Calu3 (cell line): ENCODE results near the gene GNB1L. TPM values are rescaled to one million over a fixed set of nuclear protein-coding genes. Genes with fewer than 3 reads are reported as not detected.

Experiments used
- BruUV-seq: library from RNA; stranded (reverse); fragments of 400-500 nt; replicated peaks from 2 replicates; lab custom pipeline; 2021; lab: Mats Ljungman, UMichigan
- CTCF ChIA-PET: fragments of 300-600 bp; sonication (Branson Sonifier 250); formaldehyde crosslinking; loops from one replicate; lab custom pipeline; 2022; ENCODE audit warnings: antibody characterized with exemption; lab: Charles Lee
- DNase-seq: peaks from one replicate; pipeline ENCODE4 v3.0.0; 2022
- H3K27ac Mint-ChIP-seq: one replicate; pipeline ENCODE4 v1.8.0; 2022; ENCODE audit warnings: mixed read lengths; ENCODE audit not compliant: unreplicated experiment
- H3K27me3 Mint-ChIP-seq: one replicate; pipeline ENCODE4 v1.8.0; 2022; ENCODE audit warnings: mixed read lengths; ENCODE audit not compliant: unreplicated experiment
- H3K36me3 Mint-ChIP-seq: one replicate; pipeline ENCODE4 v1.8.0; 2022; ENCODE audit warnings: mild to moderate bottlenecking, moderate library complexity, mixed read lengths; ENCODE audit not compliant: insufficient read depth, unreplicated experiment
- H3K4me1 Mint-ChIP-seq: one replicate; pipeline ENCODE4 v1.8.0; 2022; ENCODE audit warnings: mild to moderate bottlenecking, low read depth, mixed read lengths; ENCODE audit not compliant: unreplicated experiment
- H3K4me3 Mint-ChIP-seq: one replicate; pipeline ENCODE4 v1.8.0; 2022; ENCODE audit warnings: mild to moderate bottlenecking, low read depth, moderate library complexity, mixed read lengths; ENCODE audit not compliant: unreplicated experiment
- H3K9me3 Mint-ChIP-seq: one replicate; pipeline ENCODE4 v1.8.0; 2022; ENCODE audit warnings: low read depth, mixed read lengths; ENCODE audit not compliant: unreplicated experiment
- intact Hi-C: fragments of 100-400 bp; cut with micrococcal nuclease; formaldehyde crosslinking; loops from one replicate; pipeline ENCODE4 v1.10.0; 2022; ENCODE audit not compliant: unreplicated experiment
- total RNA-seq: library from RNA; stranded (reverse); gene quantifications from 2 replicates; pipeline ENCODE4 v1.2.3, GENCODE V29; 2022
- TF ChIP-seq, protein P1 (sequence below): fragments of 200-600 bp; IDR thresholded peaks from one replicate; pipeline ENCODE4 v1.8.0; 2022; ENCODE audit warnings: antibody characterized with exemption; ENCODE audit not compliant: unreplicated experiment

GNB1L gene
- total RNA-seq, 1 experiment from 2014 or later, result 13.0 TPM

DNA sequence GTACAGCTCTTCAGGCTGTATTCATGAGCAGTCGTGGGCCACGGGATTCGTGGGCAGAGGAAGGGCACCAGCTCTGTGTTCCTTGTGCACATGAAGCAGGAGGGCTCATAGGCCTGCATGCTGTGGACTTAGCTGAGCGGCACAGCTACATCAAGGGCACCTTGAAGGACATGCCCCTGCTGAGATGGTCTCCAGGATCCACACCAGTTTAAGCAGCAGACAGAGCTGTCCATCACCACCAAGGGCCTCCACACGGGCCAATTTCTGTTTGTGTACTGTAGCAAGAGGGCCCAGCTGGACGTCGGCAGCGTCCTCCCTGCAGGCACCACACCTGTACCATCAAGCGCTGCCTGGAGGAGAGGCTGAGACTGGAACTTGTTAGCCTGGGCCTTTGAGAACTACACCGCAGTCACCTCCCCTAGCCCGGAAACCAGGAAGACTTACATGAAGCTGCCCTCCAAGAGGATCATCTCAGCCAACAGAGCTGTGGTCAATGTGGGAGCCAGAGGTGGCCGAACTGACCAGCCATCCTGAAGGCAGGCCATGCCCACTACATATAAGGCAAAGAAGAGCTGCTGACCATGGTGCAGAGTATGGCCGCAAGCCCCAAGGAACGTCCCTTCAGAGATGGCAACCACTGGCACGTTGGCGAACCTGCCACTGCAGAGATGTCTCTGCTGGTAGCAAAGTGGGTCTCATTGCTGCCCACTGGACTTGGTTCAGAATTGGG, 32.7 kb upstream of the GNB1L start:
- no peaks in the 10 kb centered on the region for H3K4me1 Mint-ChIP-seq
- no peak for DNase-seq
- peaks cover 6% of the 10 kb centered on the region for H3K36me3 Mint-ChIP-seq
- H3K4me3 Mint-ChIP-seq, result no peak overlapping the region
- no peak overlapping the region for H3K27ac Mint-ChIP-seq
- no peaks in the 10 kb centered on the region for H3K27me3 Mint-ChIP-seq
- TF ChIP-seq, protein P1, sequence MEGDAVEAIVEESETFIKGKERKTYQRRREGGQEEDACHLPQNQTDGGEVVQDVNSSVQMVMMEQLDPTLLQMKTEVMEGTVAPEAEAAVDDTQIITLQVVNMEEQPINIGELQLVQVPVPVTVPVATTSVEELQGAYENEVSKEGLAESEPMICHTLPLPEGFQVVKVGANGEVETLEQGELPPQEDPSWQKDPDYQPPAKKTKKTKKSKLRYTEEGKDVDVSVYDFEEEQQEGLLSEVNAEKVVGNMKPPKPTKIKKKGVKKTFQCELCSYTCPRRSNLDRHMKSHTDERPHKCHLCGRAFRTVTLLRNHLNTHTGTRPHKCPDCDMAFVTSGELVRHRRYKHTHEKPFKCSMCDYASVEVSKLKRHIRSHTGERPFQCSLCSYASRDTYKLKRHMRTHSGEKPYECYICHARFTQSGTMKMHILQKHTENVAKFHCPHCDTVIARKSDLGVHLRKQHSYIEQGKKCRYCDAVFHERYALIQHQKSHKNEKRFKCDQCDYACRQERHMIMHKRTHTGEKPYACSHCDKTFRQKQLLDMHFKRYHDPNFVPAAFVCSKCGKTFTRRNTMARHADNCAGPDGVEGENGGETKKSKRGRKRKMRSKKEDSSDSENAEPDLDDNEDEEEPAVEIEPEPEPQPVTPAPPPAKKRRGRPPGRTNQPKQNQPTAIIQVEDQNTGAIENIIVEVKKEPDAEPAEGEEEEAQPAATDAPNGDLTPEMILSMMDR, result no peak
- BruUV-seq, result no TSS peak
- CTCF ChIA-PET, result interaction anchor here (1.2 kb wide), 1 partner anchor 17 kb away, joined by 3 read pairs; no protein-coding TSS in a partner anchor
- no peaks in the 10 kb centered on the region for H3K9me3 Mint-ChIP-seq
- intact Hi-C loops, result no loop called here

DNA sequence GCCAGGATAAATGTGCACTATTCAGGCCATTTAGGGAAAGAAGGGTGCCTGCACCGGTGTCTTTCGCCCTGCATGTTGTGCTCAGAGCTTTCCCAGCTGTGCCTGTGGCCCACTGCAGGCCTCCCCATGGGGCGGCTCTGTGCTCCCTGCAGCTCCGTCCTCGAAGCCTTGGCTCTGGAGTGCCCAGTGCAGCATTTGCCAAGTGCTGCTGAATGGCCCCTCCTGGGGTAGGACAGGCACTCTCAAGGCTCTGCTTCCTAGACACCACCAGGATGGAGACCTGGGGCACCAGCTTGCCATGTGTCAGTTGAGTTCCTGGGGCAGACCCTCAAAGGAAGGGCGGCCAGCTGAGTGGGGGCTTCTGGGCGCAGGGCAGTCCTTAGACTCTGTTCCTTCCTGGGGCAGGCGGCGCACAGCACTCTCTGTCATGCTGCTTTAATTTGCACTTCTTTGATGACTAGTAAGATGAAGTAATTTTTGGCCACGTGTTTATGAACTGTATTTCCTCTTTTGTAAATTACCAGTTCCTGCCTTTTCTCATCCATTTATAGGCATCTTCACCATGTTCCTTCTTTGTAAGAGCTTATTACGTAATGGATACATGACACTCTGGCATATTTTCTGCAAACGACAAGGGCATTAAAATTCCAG, 32.1 kb upstream of the GNB1L start:
- Mint-ChIP-seq H3K4me3 (no peak overlapping the region), H3K4me1 (peaks cover 5% of the 10 kb centered on the region), H3K9me3 (no peaks in the 10 kb centered on the region), H3K36me3 (peaks cover 6% of the 10 kb centered on the region), H3K27me3 (no peaks in the 10 kb centered on the region), H3K27ac (no peak overlapping the region)
- CTCF ChIA-PET, result interaction anchor here (1.2 kb wide), 1 partner anchor 18 kb away, joined by 3 read pairs; no protein-coding TSS in a partner anchor
- intact Hi-C loops, result no loop called here
- TF ChIP-seq, protein P1, result no peak
- DNase-seq, result no peak
- no TSS peak for BruUV-seq

DNA sequence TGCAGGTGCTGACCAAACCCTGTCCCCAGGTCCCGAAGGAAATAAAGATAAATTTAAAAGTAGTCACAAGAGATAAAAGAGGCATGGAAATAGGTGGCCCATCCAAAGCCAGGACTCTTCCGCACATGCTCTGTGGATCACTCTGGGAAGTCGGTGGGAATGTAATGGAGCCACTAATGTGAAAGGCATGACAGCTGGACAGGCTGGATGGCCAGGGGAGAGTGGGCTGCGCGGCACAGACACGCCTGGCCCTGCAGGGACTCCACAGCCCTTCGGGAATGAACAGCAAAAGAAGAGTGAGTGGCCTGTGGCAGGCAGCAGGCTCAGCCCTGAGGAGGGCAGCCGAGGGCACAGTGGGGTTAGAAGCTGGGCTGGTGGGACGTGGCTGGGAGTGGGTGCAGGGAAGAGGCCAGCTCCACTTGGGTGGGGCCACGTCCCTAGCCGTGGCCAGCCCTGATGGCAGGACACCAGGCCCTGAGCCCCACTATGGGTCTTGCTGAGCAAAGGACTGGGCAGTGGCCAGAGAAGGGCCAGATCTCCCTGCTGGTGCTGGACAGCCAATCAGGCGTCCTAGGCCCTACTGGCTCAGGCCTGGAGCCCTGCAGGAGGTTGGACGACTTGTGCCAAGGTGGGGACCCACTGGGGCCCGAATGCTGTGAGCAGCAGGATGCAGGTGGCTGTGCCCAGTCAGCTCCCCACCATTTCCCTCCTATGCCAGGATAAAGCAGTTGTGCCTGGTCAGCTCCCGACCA, 31.3 kb upstream of the GNB1L start:
- BruUV-seq, result no TSS peak
- H3K4me3 Mint-ChIP-seq, result no peak overlapping the region
- H3K4me1 Mint-ChIP-seq, result peaks cover 12% of the 10 kb centered on the region
- H3K27ac Mint-ChIP-seq, result no peak overlapping the region
- DNase-seq, result no peak
- intact Hi-C loops, result no loop called here
- peaks cover 11% of the 10 kb centered on the region for H3K36me3 Mint-ChIP-seq
- H3K9me3 Mint-ChIP-seq, result no peaks in the 10 kb centered on the region
- no peaks in the 10 kb centered on the region for H3K27me3 Mint-ChIP-seq
- TF ChIP-seq, protein P1, result no peak
- CTCF ChIA-PET, result no interaction called here

DNA sequence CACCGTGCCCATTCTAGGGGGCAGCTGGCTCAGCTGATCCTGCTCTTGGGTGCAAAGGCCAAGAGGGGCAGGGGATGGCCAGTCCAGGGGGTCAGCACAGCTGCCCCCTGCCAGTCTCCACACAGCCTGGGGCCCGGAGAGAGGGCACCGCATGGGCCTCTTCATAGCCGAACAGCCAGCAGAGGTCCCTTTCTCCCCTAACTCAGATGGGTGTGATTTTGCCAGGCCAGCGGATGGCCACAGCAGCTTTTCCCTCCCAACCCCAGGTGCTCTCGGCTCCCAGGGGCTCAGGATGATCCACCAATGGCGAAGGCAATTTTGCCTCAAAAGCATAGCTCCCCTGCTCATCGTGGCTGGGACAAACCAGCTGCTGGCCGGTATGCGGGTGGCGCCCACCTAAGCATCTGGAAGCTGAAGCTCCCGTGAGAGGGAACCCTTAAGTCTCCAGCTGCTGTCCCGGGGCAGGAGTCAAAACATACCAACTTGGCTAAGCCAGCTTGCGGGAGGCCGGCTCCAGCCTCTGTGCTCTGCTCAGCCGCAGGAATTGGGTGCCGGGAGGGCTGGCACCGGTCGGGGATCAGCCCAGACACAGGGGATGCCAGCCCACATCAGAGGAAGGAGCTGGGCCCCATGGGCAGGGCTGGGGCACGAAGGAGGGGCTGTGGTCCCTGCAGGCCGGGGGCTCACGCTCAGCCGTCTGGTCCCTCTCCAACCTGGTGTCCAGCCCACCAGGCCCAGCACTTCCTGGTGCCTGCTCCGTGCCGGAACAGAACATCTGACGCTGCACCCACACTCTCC, 30.5 kb upstream of the GNB1L start:
- Mint-ChIP-seq H3K36me3 (peaks cover 15% of the 10 kb centered on the region), H3K27ac (no peak overlapping the region), H3K27me3 (no peaks in the 10 kb centered on the region), H3K9me3 (no peaks in the 10 kb centered on the region), H3K4me1 (peaks cover 21% of the 10 kb centered on the region), H3K4me3 (no peak overlapping the region)
- intact Hi-C loops, result no loop called here
- TF ChIP-seq, protein P1, result no peak
- no TSS peak for BruUV-seq
- no peak for DNase-seq
- CTCF ChIA-PET, result no interaction called here
